Right cardiac atrium (tissue), 5 donors: ENCODE results near the gene KMT5B. TPM values are rescaled to one million over a fixed set of nuclear protein-coding genes. Genes with fewer than 3 reads are reported as not detected.

ENCODE experiments used
- ATAC-seq, 2 donors: fragments of 200-7000 bp; cut with Tn5 transposase; one replicate each; pipeline versions ENCODE4 v1.8.0 to v1.9.1; 2020; ENCODE audit warnings: moderate library complexity in 2 of 2, mild to moderate bottlenecking in 1 of 2
- DNase-seq, 3 donors: peaks; one replicate each; pipeline ENCODE4 v3.0.0-alpha.2; 2020
- H3K27ac ChIP-seq: one replicate; pipeline ENCODE4 v1.5.1; 2013; ENCODE audit warnings: mild to moderate bottlenecking, low read length, control low read depth, moderate library complexity
- H3K27me3 ChIP-seq: one replicate; pipeline ENCODE4 v1.6.1; 2013; ENCODE audit not compliant: control insufficient read depth, insufficient read depth
- H3K4me1 ChIP-seq: one replicate; pipeline ENCODE4 v1.6.1; 2013; ENCODE audit warnings: low read length; ENCODE audit not compliant: control insufficient read depth, insufficient read depth
- H3K4me3 ChIP-seq: one replicate; pipeline ENCODE4 v1.5.1; 2013; ENCODE audit warnings: low read length, control low read depth
- H3K9me3 ChIP-seq: one replicate; pipeline ENCODE4 v1.6.1; 2013; ENCODE audit warnings: low read length; ENCODE audit not compliant: control insufficient read depth
- WGBS: extraction: QIAGEN DNeasy Blood & Tissue Kit; methylation state at CpG from one replicate; pipeline ENCODE4 v1.1.7; 2013; 5-methylcytosine and 5-hydroxymethylcytosine counted together
- intact Hi-C, 4 donors: fragments of 100-400 bp; cut with DNase I; formaldehyde crosslinking; loops; one replicate each; pipeline versions ENCODE4 v1.11.0 to v1.14.0; 2022 to 2023
- long read RNA-seq, 4 donors: library from polyadenylated mRNA; unstranded; transcript quantifications; one replicate each; pipeline ENCODE4 v2.0.0, GENCODE V29; 2020 to 2021
- polyA plus RNA-seq: library from polyadenylated mRNA; stranded (reverse); fragments of 200-250 nt; gene quantifications from one replicate; pipeline ENCODE4 v1.2.3, GENCODE V29; 2013
- total RNA-seq, 4 donors: library from RNA; stranded (reverse); fragmentation: NEBNext Ultra II Directional; extraction: Animal tissue kit (Norgen Biotek cat#: 25700); gene quantifications; one replicate each; pipeline ENCODE4 v1.2.1, GENCODE V29; 2021
- donor health status: healthy with polysubstance abuse.
- donor health status: DM: no; HTN: yes; CAD: no.
- donor health status: DM: no; HTN: no; CAD: no.
- donor health status: DM: no; HTN: yes; CAD: no; lungs with severe emphysema.
- donor health status: DM: yes; HTN: yes; CAD: no.

Gene KMT5B
- total RNA-seq (10 to 100 TPM; 28.2 to 31.4 (median 30.6) TPM), polyA plus RNA-seq (14.2 TPM)
- long read RNA-seq, donor 1, partial matches to known transcripts: 24 of 81 reads
- long read RNA-seq, donor 1, other reads (novel, unspliced or antisense): 56 of 81 reads
- long read RNA-seq, donor 2, partial matches to known transcripts: 1 of 16 reads
- long read RNA-seq, donor 2, other reads (novel, unspliced or antisense): 15 of 16 reads
- long read RNA-seq, donor 3, partial matches to known transcripts: 27 of 61 reads
- long read RNA-seq, donor 3, other reads (novel, unspliced or antisense): 33 of 61 reads
- long read RNA-seq, donor 4, partial matches to known transcripts: 8 of 16 reads
- long read RNA-seq, donor 4, other reads (novel, unspliced or antisense): 8 of 16 reads

DNA sequence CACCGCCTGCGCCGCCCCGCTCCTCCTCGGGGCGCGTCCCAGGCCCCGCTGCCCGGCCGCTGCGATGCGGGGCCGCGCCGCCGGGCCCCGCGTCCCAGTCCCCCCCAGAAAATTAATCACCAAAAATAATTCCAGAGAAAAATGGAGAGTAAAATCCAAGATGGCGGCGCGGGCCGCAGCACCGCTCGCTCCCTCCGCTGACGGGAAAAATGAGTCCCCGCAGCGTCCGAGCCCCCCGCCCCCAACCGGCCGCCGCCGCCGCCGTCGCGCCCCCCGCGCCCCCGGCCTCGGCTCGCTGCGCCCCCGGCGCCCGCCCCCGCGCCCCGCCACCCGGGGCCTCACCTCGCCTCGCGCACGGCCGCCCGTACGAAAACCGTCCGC is at the start of gene KMT5B:
Gene KMT5B (minus strand): TSS at position 162 of the 381 bp plus-strand sequence. CDS start 23,220 bp downstream, outside the sequence.
- DNase-seq (peak; percentile 50 to 86 (median 80)), ATAC-seq (no peak)

DNA sequence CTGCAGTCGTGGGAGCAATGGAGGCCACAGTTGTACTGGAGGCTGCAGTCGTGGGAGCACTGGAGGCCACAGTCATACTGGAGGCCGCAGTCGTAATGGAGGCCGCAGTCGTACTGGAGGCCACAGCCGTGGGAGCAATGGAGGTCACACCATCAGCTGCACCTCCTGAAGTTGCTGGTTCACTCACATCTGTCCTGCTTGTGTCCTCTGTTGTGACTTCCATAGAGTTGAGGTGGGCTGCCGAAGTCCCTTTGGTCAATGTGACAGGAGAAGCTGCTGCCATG is 49.4 kb upstream of the KMT5B start:
- ATAC-seq (no peak), DNase-seq (no peak)
- intact Hi-C loops: no loop called here
- H3K4me1 ChIP-seq: no peaks in the 10 kb centered on the region
- H3K27me3 ChIP-seq: no peaks in the 10 kb centered on the region
- H3K4me3 ChIP-seq: no peak overlapping the region
- WGBS: 95% methylated on average over 8 of the region's 8 CpGs
- H3K27ac ChIP-seq: no peak overlapping the region
- no peaks in the 10 kb centered on the region for H3K9me3 ChIP-seq

More for the DNA sequence above, at the start of gene KMT5B:
- intact Hi-C loops: loop anchor here in 1 of 4 donors (10.0 kb wide), 1 partner anchor 82 kb away; no protein-coding TSS in a partner anchor
- Histone ChIP-seq H3K4me1 (peaks cover 7% of the 10 kb centered on the region), H3K4me3 (peak within 1 kb of the TSS; percentile 98), H3K9me3 (no peaks in the 10 kb centered on the region), H3K27me3 (no peaks in the 10 kb centered on the region), H3K27ac (peak within 1 kb of the TSS; percentile 98)
- WGBS: under 1% methylated on average over 56 of the region's 60 CpGs

GRCh38 chr11:68261749-68262543 is 48.9 kb upstream of the KMT5B start:
- H3K9me3 ChIP-seq: no peaks in the 10 kb centered on the region
- H3K27me3 ChIP-seq: no peaks in the 10 kb centered on the region
- peak in 1 of 3 donors; percentile 48 for DNase-seq
- intact Hi-C loops: no loop called here
- WGBS: 91% methylated on average over 24 of the region's 24 CpGs
- H3K27ac ChIP-seq: no peak overlapping the region
- no peaks in the 10 kb centered on the region for H3K4me1 ChIP-seq
- H3K4me3 ChIP-seq: no peak overlapping the region
- no peak for ATAC-seq

- Histone ChIP-seq H3K27me3 (no peaks in the 10 kb centered on the region), H3K9me3 (no peaks in the 10 kb centered on the region), H3K4me1 (no peaks in the 10 kb centered on the region), H3K27ac (no peak overlapping the region), H3K4me3 (no peak overlapping the region)
- intact Hi-C loops: no loop called here
- ATAC-seq (no peak), DNase-seq (peak in 1 of 3 donors; percentile 34)
- WGBS: 82% methylated on average over 15 of the region's 15 CpGs
These were observed 47.9 kb upstream of the KMT5B start for GRCh38 chr11:68261006-68261405.

DNA sequence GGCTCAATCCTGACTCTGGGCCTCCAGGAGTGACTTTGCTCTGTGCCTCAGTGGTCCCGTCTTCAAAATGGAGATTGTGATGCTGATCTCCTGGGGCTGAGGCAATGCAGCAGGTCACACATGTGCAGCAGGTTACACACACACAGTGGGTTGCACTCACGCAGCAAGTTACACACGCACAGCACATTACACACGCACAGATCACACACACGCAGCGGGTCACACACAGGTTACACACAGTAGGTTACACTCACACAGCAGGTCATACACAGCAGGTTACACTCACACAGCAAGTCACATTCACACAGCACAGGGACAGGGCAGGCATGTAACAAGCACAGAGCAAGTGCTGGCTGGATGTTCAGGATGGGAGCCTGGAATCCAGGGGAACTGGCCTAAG is 47.4 kb upstream of the KMT5B start:
- no peak for ATAC-seq
- Histone ChIP-seq H3K4me1 (no peaks in the 10 kb centered on the region), H3K9me3 (no peaks in the 10 kb centered on the region), H3K27me3 (no peaks in the 10 kb centered on the region), H3K27ac (no peak overlapping the region), H3K4me3 (no peak overlapping the region)
- intact Hi-C loops: no loop called here
- DNase-seq: no peak
- 91% methylated on average over 6 of the region's 6 CpGs for WGBS

DNA sequence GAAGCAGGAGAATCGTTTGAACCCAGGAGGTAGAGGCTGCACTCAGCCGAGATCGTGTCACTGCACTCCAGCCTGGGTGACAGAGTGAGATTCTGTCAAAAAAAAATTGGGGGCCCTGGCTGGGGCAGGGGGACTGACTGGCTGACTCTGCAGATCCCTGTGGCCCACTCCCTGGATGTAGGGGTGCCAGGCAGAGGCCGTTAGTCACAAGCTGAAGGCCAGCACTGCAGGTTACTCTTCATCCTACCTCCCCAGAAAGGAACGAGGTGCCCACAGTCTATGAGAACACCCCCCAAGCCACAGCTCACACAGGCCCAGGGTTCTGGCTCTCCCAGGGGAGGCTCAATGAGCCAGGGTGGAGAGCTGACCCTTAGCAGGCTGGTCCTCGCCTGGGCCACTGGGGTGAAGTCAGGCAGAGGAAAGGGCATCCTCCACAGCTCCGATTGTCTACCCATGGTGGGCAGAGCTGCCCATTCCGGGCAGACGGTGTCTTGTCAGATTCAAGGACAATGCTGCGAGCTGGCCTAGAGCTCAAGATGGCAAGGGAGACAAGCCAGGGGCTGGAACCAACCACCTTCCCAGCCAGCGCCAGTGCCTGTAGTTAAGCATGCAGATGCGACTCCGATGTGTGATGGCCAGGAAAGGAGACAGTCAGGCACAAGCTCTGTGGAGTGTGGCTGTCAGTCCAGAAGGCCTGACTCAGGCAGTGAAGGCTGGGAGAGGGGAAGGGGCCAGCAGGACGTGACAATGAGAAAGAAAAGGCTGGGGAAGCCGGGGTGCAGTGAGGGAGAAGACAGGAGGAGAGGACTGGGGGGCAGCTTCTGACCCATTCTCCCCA is 46.2 kb upstream of the KMT5B start:
- Histone ChIP-seq H3K27ac (no peak overlapping the region), H3K27me3 (no peaks in the 10 kb centered on the region), H3K4me3 (no peak overlapping the region), H3K9me3 (no peaks in the 10 kb centered on the region), H3K4me1 (no peaks in the 10 kb centered on the region)
- intact Hi-C loops: loop anchor here in 3 of 4 donors (5.0 to 10.0 kb wide), 4 partner anchors 38 to 188 kb away; no protein-coding TSS in a partner anchor
- no peak for DNase-seq
- 85% methylated on average over 15 of the region's 15 CpGs for WGBS
- no peak for ATAC-seq

GRCh38 chr11:68258363-68258765 is 45.3 kb upstream of the KMT5B start:
- intact Hi-C loops: loop anchor here in 3 of 4 donors (5.0 to 10.0 kb wide), 4 partner anchors 39 to 189 kb away; no protein-coding TSS in a partner anchor
- peak in 1 of 3 donors; percentile 37 for DNase-seq
- no peak for ATAC-seq
- 88% methylated on average over 13 of the region's 13 CpGs for WGBS
- no peaks in the 10 kb centered on the region for H3K4me1 ChIP-seq
- H3K4me3 ChIP-seq: no peak overlapping the region
- H3K27ac ChIP-seq: no peak overlapping the region
- H3K27me3 ChIP-seq: no peaks in the 10 kb centered on the region
- no peaks in the 10 kb centered on the region for H3K9me3 ChIP-seq

GRCh38 chr11:68257477-68258362 is 44.6 kb upstream of the KMT5B start:
- H3K4me3 ChIP-seq: no peak overlapping the region
- DNase-seq (peak; percentile 97 to 99 (median 98)), ATAC-seq (peak; percentile 85)
- 35% methylated on average over 22 of the region's 22 CpGs for WGBS
- no peaks in the 10 kb centered on the region for H3K27me3 ChIP-seq
- no peak overlapping the region for H3K27ac ChIP-seq
- H3K4me1 ChIP-seq: no peaks in the 10 kb centered on the region
- H3K9me3 ChIP-seq: no peaks in the 10 kb centered on the region
- intact Hi-C loops: loop anchor here (2.0 to 10.0 kb wide), 6 partner anchors 39 to 190 kb away; no protein-coding TSS in a partner anchor

GRCh38 chr11:68256331-68256741 is 43.2 kb upstream of the KMT5B start:
- DNase-seq (peak in 2 of 3 donors; percentile 47 to 65), ATAC-seq (no peak)
- Histone ChIP-seq H3K27me3 (no peaks in the 10 kb centered on the region), H3K4me3 (no peak overlapping the region), H3K9me3 (no peaks in the 10 kb centered on the region), H3K4me1 (no peaks in the 10 kb centered on the region), H3K27ac (no peak overlapping the region)
- intact Hi-C loops: loop anchor here (2.0 to 10.0 kb wide), 6 partner anchors 40 to 191 kb away; no protein-coding TSS in a partner anchor
- WGBS: 50% methylated on average over 9 of the region's 9 CpGs

GRCh38 chr11:68255526-68255925 is 42.4 kb upstream of the KMT5B start:
- Histone ChIP-seq H3K9me3 (no peaks in the 10 kb centered on the region), H3K27me3 (no peaks in the 10 kb centered on the region), H3K27ac (no peak overlapping the region), H3K4me1 (no peaks in the 10 kb centered on the region), H3K4me3 (no peak overlapping the region)
- intact Hi-C loops: loop anchor here in 3 of 4 donors (5.0 to 10.0 kb wide), 4 partner anchors 42 to 192 kb away; no protein-coding TSS in a partner anchor
- 44% methylated on average over 13 of the region's 13 CpGs for WGBS
- peak in 1 of 3 donors; percentile 56 for DNase-seq
- no peak for ATAC-seq
